Thyroid gland (tissue), 4 donors: Measurements from ENCODE around the gene MLC1. TPM values are rescaled to one million over a fixed set of nuclear protein-coding genes. Genes with fewer than 3 reads are reported as not detected.

Experiments used
- DNase-seq, 2 donors: peaks; one replicate each; pipeline ENCODE4 v3.0.0-alpha.2; 2019
- H3K27ac ChIP-seq, 3 donors: fragments of 200-600 bp; sonication (generic); 1 replicate in 2 of 3; 2 replicates in 1 of 3; pipeline ENCODE4 v1.5.1; 2016 to 2019; ENCODE audit warnings: mild to moderate bottlenecking in 1 of 3, moderate library complexity in 1 of 3
- H3K27me3 ChIP-seq: fragments of 200-600 bp; sonication (generic); one replicate; pipeline ENCODE4 v1.5.1; 2019
- H3K36me3 ChIP-seq, 2 donors: fragments of 200-600 bp; sonication (generic); one replicate each; pipeline ENCODE4 v1.5.1; 2016 to 2019
- H3K4me1 ChIP-seq, 2 donors: fragments of 200-600 bp; sonication (generic); one replicate each; pipeline ENCODE4 v1.5.1; 2017 to 2019
- H3K4me3 ChIP-seq, 3 donors: fragments of 200-600 bp; sonication (generic); replicated peaks in 1 of 3; 1 replicate in 2 of 3; 2 replicates in 1 of 3; pipeline ENCODE4 v1.5.1; 2016; ENCODE audit warnings: mild to moderate bottlenecking in 1 of 3
- H3K9me3 ChIP-seq: fragments of 200-600 bp; sonication (generic); one replicate; pipeline ENCODE4 v1.5.1; 2017
- CTCF ChIP-seq, 6 experiments: fragments of 200-600 bp in 3 of 6; fragments of 450-650 bp in 3 of 6; sonication (generic) in 3 of 6; IDR thresholded peaks; one replicate each; pipeline ENCODE4 v1.5.1; 2016 to 2019; ENCODE audit warnings: antibody characterized with exemption in 6 of 6, mild to moderate bottlenecking in 2 of 6, inconsistent platforms in 1 of 6, moderate library complexity in 1 of 6
- POLR2A ChIP-seq, 2 donors: fragments of 450-650 bp; IDR thresholded peaks; one replicate each; pipeline ENCODE4 v1.6.1; 2017; ENCODE audit warnings: antibody characterized with exemption in 2 of 2, mild to moderate bottlenecking in 2 of 2, moderate library complexity in 1 of 2
- WGBS, 2 donors: methylation state at CpG; one replicate each; pipeline ENCODE4 v1.1.5; 2017; 5-methylcytosine and 5-hydroxymethylcytosine counted together
- intact Hi-C: fragments of 100-400 bp; cut with DNase I; formaldehyde crosslinking; loops from one replicate; pipeline ENCODE4 v1.15.1; 2023
- total RNA-seq, 4 donors: library from RNA; depleted of rRNA; stranded (reverse); fragments of >200 nt; gene quantifications; one replicate each; pipeline ENCODE4 v1.2.3, GENCODE V29; 2016

MLC1 gene
- total RNA-seq, 4 donors from 2014 or later: 0.11 TPM; not detected in 3

GRCh38 chr22:50067244-50067643, 18.0 kb downstream of the MLC1 start:
- no peak for DNase-seq
- 86 to 89% methylated on average over 6 to 7 of the region's 8 CpGs for WGBS, 2 donors
- Histone ChIP-seq H3K4me1 (no peaks in the 10 kb centered on the region), H3K36me3 (no peaks in the 10 kb centered on the region), H3K9me3 (no peaks in the 10 kb centered on the region), H3K27me3 (no peaks in the 10 kb centered on the region), H3K27ac (no peak overlapping the region), H3K4me3 (no peak overlapping the region)
- TF ChIP-seq CTCF (IDR thresholded peaks at IDR 0.05) (no peak), POLR2A (IDR thresholded peaks at IDR 0.05) (no peak)
- intact Hi-C loops: no loop called here

- no peak for DNase-seq
- Histone ChIP-seq H3K27ac (no peak overlapping the region), H3K4me3 (no peak overlapping the region), H3K9me3 (no peaks in the 10 kb centered on the region), H3K27me3 (no peaks in the 10 kb centered on the region), H3K36me3 (no peaks in the 10 kb centered on the region), H3K4me1 (peaks cover 3 to 4% of the 10 kb centered on the region in 2 donors)
- intact Hi-C loops: no loop called here
- no peak for TF ChIP-seq POLR2A (IDR thresholded peaks at IDR 0.05)
- no peak for TF ChIP-seq CTCF (IDR thresholded peaks at IDR 0.05)
- 71 to 76% methylated on average over 18 of the region's 18 CpGs for WGBS, 2 donors
Measured at GRCh38 chr22:50064453-50064852, 20.8 kb downstream of the MLC1 start.

- no peaks in the 10 kb centered on the region for H3K36me3 ChIP-seq
- peaks cover 9 to 11% of the 10 kb centered on the region in 2 donors for H3K4me1 ChIP-seq
- 67 to 88% methylated on average over 18 to 20 of the region's 23 CpGs for WGBS, 2 donors
- no peaks in the 10 kb centered on the region for H3K9me3 ChIP-seq
- intact Hi-C loops: no loop called here
- no peak for DNase-seq
- no peak overlapping the region for H3K4me3 ChIP-seq
- no peak for TF ChIP-seq CTCF (IDR thresholded peaks at IDR 0.05)
- TF ChIP-seq POLR2A (IDR thresholded peaks at IDR 0.05): no peak
- no peaks in the 10 kb centered on the region for H3K27me3 ChIP-seq
- no peak overlapping the region for H3K27ac ChIP-seq
Measured at GRCh38 chr22:50063589-50064393, 21.4 kb downstream of the MLC1 start.

GRCh38 chr22:50062509-50063135, 22.6 kb downstream of the MLC1 start:
- no peak overlapping the region for H3K27ac ChIP-seq
- TF ChIP-seq CTCF (IDR thresholded peaks at IDR 0.05) (no peak), POLR2A (IDR thresholded peaks at IDR 0.05) (no peak)
- peaks cover 12 to 16% of the 10 kb centered on the region in 2 donors for H3K4me1 ChIP-seq
- intact Hi-C loops: no loop called here
- H3K4me3 ChIP-seq: no peak overlapping the region
- WGBS, 2 donors: 90 to 98% methylated on average over 15 of the region's 19 CpGs
- H3K27me3 ChIP-seq: no peaks in the 10 kb centered on the region
- no peaks in the 10 kb centered on the region for H3K9me3 ChIP-seq
- no peak for DNase-seq
- no peaks in the 10 kb centered on the region for H3K36me3 ChIP-seq

GRCh38 chr22:50061824-50062355, 23.3 kb downstream of the MLC1 start:
- Histone ChIP-seq H3K27ac (no peak overlapping the region), H3K36me3 (no peaks in the 10 kb centered on the region), H3K4me1 (peaks cover 12 to 16% of the 10 kb centered on the region in 2 donors), H3K4me3 (no peak overlapping the region), H3K9me3 (no peaks in the 10 kb centered on the region), H3K27me3 (no peaks in the 10 kb centered on the region)
- intact Hi-C loops: no loop called here
- no peak for TF ChIP-seq CTCF (IDR thresholded peaks at IDR 0.05)
- no peak for TF ChIP-seq POLR2A (IDR thresholded peaks at IDR 0.05)
- DNase-seq: no peak
- WGBS, 2 donors: 61 to 80% methylated on average over 10 to 16 of the region's 17 CpGs
